ENCODE measurements around the gene RAI14.

- no peak for TF ChIP-seq POLR2A (IDR thresholded peaks at IDR 0.05)
- TF ChIP-seq CTCF (IDR thresholded peaks at IDR 0.05) = no peak
Observed at GRCh38 chr5:34686762-34687268, 30.7 kb downstream of the RAI14 start.

All from lower leg skin (tissue), 3 donors.